HT-29 (cell line): Measurements from ENCODE around the gene GCGR. TPM values are rescaled to one million over a fixed set of nuclear protein-coding genes. Genes with fewer than 3 reads are reported as not detected.
"Not testable (repeated sequence)": the region's sequence is repeated elsewhere in the genome, so short reads cannot be mapped to it uniquely, and the experiment has no call there.

Source experiments
- DNase-seq: peaks from one replicate; pipeline ENCODE4 v3.0.0-alpha.2; 2015; ENCODE audit warnings: low spot score
- total RNA-seq: library from RNA; depleted of rRNA; stranded (reverse); fragments of >200 nt; shearing (Covaris generic); gene quantifications from 2 replicates; pipeline ENCODE4 v1.2.3, GENCODE V29; 2014

GCGR gene
- total RNA-seq, 1 experiment from 2014 or later: 0.71 TPM

GRCh38 chr17:81831957-81832607 is 28.1 kb downstream of the GCGR start:
- no peak for DNase-seq

- DNase-seq: peak; percentile 31
Measured at GRCh38 chr17:81832608-81833159, 28.7 kb downstream of the GCGR start.

GRCh38 chr17:81833160-81833920 is 29.4 kb downstream of the GCGR start, which contains the start of gene MCRIP1:
MCRIP1 (minus strand) TSS chr17:81833291; CDS start chr17:81824506, 8,785 bp downstream.
- DNase-seq: peak; percentile 93

GRCh38 chr17:81833921-81834830 is 30.2 kb downstream of the GCGR start:
- DNase-seq: no peak

- no peak for DNase-seq
Measured at GRCh38 chr17:81834831-81835267, 30.9 kb downstream of the GCGR start, which contains the start of gene PPP1R27. PPP1R27 (minus strand) TSS chr17:81835050; CDS start chr17:81834953, 97 bp downstream.

- no peak for DNase-seq
Measured at GRCh38 chr17:81837641-81838040, 33.7 kb downstream of the GCGR start.

GRCh38 chr17:81838753-81839255 is 34.9 kb downstream of the GCGR start:
- no peak for DNase-seq

- DNase-seq: no peak
Measured at GRCh38 chr17:81839301-81839700, 35.4 kb downstream of the GCGR start.

- DNase-seq: not testable (repeated sequence)
Measured at GRCh38 chr17:81840059-81840458, 36.1 kb downstream of the GCGR start.

GRCh38 chr17:81840826-81841778 is 37.2 kb downstream of the GCGR start:
- DNase-seq: no peak

- DNase-seq: no peak
Measured at GRCh38 chr17:81841866-81842265, 37.9 kb downstream of the GCGR start.

GRCh38 chr17:81842378-81842724 is 38.4 kb downstream of the GCGR start:
- no peak for DNase-seq

GRCh38 chr17:81842725-81843504 is 39.0 kb downstream of the GCGR start:
- DNase-seq: no peak

- DNase-seq: no peak
Measured at GRCh38 chr17:81843713-81844326, 39.9 kb downstream of the GCGR start.

GRCh38 chr17:81844327-81844851 is 40.4 kb downstream of the GCGR start:
- DNase-seq: no peak

- DNase-seq: no peak
Measured at GRCh38 chr17:81844887-81845286, 40.9 kb downstream of the GCGR start.

GRCh38 chr17:81845361-81845760 is 41.4 kb downstream of the GCGR start:
- no peak for DNase-seq

- DNase-seq: no peak
Measured at GRCh38 chr17:81845881-81846742, 42.2 kb downstream of the GCGR start.
